ENCODE data around the gene ACTR10. TPM values are rescaled to one million over a fixed set of nuclear protein-coding genes. Genes with fewer than 3 reads are reported as not detected.
A peak's percentile ranks its signal among the peaks of the same experiment; 100 is the strongest.

The ACTR10 gene
- total RNA-seq, 1 donor from 2014 or later, result 92.8 TPM

DNA sequence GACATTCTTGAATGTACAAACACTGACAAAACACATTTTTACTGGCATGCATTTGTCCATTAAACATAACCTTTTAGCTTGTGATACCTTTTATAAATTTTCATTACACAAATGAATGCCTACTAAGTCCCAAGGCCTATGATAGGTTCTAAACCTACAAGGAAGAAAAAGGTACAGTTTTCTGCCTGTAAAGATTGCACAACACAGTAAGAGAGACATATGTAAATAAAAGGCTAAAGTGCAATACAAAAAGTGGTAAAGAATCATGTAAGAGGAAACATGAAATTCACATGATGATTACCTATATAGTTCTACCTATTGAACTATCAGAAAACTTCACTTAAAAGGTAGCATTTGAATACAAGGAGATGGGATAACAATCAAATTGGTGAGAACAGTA, 83.8 kb downstream of the ACTR10 start:
- H3K36me3 Mint-ChIP-seq (ENCODE audit: low read depth), result peaks cover 39% of the 10 kb centered on the region
- no peak overlapping the region for H3K4me3 Mint-ChIP-seq (ENCODE audit: unreplicated experiment)
- H3K9me3 Mint-ChIP-seq (ENCODE audit: low read depth), result no peaks in the 10 kb centered on the region
- DNase-seq (ENCODE audit: low spot score), result no peak
- H3K27ac Mint-ChIP-seq (ENCODE audit: unreplicated experiment), result peak overlapping the region; percentile 70
- TF ChIP-seq, protein P1, sequence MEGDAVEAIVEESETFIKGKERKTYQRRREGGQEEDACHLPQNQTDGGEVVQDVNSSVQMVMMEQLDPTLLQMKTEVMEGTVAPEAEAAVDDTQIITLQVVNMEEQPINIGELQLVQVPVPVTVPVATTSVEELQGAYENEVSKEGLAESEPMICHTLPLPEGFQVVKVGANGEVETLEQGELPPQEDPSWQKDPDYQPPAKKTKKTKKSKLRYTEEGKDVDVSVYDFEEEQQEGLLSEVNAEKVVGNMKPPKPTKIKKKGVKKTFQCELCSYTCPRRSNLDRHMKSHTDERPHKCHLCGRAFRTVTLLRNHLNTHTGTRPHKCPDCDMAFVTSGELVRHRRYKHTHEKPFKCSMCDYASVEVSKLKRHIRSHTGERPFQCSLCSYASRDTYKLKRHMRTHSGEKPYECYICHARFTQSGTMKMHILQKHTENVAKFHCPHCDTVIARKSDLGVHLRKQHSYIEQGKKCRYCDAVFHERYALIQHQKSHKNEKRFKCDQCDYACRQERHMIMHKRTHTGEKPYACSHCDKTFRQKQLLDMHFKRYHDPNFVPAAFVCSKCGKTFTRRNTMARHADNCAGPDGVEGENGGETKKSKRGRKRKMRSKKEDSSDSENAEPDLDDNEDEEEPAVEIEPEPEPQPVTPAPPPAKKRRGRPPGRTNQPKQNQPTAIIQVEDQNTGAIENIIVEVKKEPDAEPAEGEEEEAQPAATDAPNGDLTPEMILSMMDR (IDR thresholded peaks at IDR 0.05), result no peak
- peaks cover 68% of the 10 kb centered on the region for H3K4me1 Mint-ChIP-seq (ENCODE audit: low read depth)
- no peaks in the 10 kb centered on the region for H3K27me3 Mint-ChIP-seq (ENCODE audit: low read depth)

DNA sequence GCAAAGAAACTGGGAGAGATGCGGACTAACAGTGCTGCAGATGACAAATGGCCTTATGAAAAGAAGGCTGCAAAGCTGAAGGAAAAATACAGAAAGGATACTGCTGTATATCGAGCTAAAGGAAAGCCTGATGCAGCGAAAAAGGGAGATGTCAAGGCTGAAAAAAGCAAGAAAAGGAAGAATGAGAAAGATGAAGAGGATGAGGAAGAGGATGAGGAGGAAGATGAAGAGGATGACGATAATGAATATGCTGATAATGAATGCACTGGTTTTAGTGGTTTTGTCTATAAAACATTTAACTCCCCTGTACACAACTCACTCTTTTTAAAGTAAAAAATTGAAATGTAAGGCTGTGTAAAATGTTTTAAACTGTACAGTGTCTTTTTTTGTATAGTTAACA, 85.2 kb downstream of the ACTR10 start:
- no peak overlapping the region for H3K4me3 Mint-ChIP-seq (ENCODE audit: unreplicated experiment)

More for the DNA sequence above, 85.2 kb downstream of the ACTR10 start:
- no peak for DNase-seq (ENCODE audit: low spot score)
- Mint-ChIP-seq H3K4me1 (ENCODE audit: low read depth) (peaks cover 67% of the 10 kb centered on the region), H3K27ac (ENCODE audit: unreplicated experiment) (peak overlapping the region; percentile 15), H3K9me3 (ENCODE audit: low read depth) (no peaks in the 10 kb centered on the region), H3K27me3 (ENCODE audit: low read depth) (no peaks in the 10 kb centered on the region), H3K36me3 (ENCODE audit: low read depth) (peaks cover 40% of the 10 kb centered on the region)
- TF ChIP-seq, protein P1 (IDR thresholded peaks at IDR 0.05), result no peak

Other genes starting within 250 kb of the ACTR10 start
- 22.7 to 30.4 TPM (median 23.3 TPM) in 3 replicates for gene ARMH4, start 47.9 kb upstream of the ACTR10 start, total RNA-seq
- gene PSMA3, start 44.7 kb downstream of the ACTR10 start, total RNA-seq, result 132 to 162 TPM (median 136 TPM) in 3 replicates
- gene ARID4A, start 98.4 kb downstream of the ACTR10 start, total RNA-seq, result 14.0 to 23.7 TPM (median 19.1 TPM) in 3 replicates
- gene TOMM20L, start 195.8 kb downstream of the ACTR10 start, total RNA-seq, result not detected in 3 replicates
- gene TIMM9, start 227.4 kb downstream of the ACTR10 start, total RNA-seq, result 27.5 to 32.4 TPM (median 32.4 TPM) in 3 replicates
- 14.0 to 25.6 TPM (median 14.5 TPM) in 3 replicates for gene KIAA0586, start 227.6 kb downstream of the ACTR10 start, total RNA-seq